Effector memory CD8-positive, alpha-beta T cell (primary cell): ENCODE results near the gene TUBGCP5.
"Not testable (repeated sequence)": the region's sequence is repeated elsewhere in the genome, so short reads cannot be mapped to it uniquely, and the experiment has no call there.

Experiments
- ATAC-seq: fragments of 150-1000 bp; cut with Tn5 transposase; replicated peaks from 2 replicates; pipeline ENCODE4 v1.10.0; 2021; ENCODE audit warnings: mild to moderate bottlenecking, moderate library complexity
- DNase-seq, 3 experiments: peaks; one replicate each; pipeline ENCODE4 v3.0.0; 2021
- H3K27ac Mint-ChIP-seq, 2 donors: one replicate each; pipeline ENCODE4 v1.8.0; 2022; ENCODE audit warnings: mild to moderate bottlenecking in 2 of 2, mixed read lengths in 2 of 2, moderate library complexity in 2 of 2
- H3K27me3 Mint-ChIP-seq, 2 donors: one replicate each; pipeline ENCODE4 v1.8.0; 2022; ENCODE audit warnings: mixed read lengths in 2 of 2
- H3K36me3 Mint-ChIP-seq: one replicate; pipeline ENCODE4 v1.8.0; 2022; ENCODE audit warnings: mild to moderate bottlenecking, moderate library complexity, mixed read lengths; ENCODE audit not compliant: insufficient read depth
- H3K4me1 Mint-ChIP-seq, 2 donors: one replicate each; pipeline ENCODE4 v1.8.0; 2022; ENCODE audit warnings: low read depth in 2 of 2, mixed read lengths in 2 of 2
- H3K4me3 Mint-ChIP-seq, 2 donors: one replicate each; pipeline ENCODE4 v1.8.0; 2022; ENCODE audit warnings: mild to moderate bottlenecking in 2 of 2, mixed read lengths in 2 of 2, moderate library complexity in 2 of 2
- H3K9me3 Mint-ChIP-seq, 2 donors: one replicate each; pipeline ENCODE4 v1.8.0; 2022; ENCODE audit warnings: mixed read lengths in 2 of 2

TUBGCP5 gene

GRCh38 chr15:23022156-23022555, 17.2 kb downstream of the TUBGCP5 start:
- Mint-ChIP-seq H3K36me3 (peaks cover 87% of the 10 kb centered on the region), H3K27ac (no peak overlapping the region), H3K4me1 (no peaks in the 10 kb centered on the region), H3K4me3 (no peak overlapping the region), H3K27me3 (no peaks in the 10 kb centered on the region), H3K9me3 (no peaks in the 10 kb centered on the region)
- ATAC-seq (no peak), DNase-seq (no peak)

- no peaks in the 10 kb centered on the region for H3K9me3 Mint-ChIP-seq
- H3K27ac Mint-ChIP-seq = no peak overlapping the region
- H3K4me1 Mint-ChIP-seq = peaks cover 0 to 5% of the 10 kb centered on the region in 2 donors
- no peaks in the 10 kb centered on the region for H3K27me3 Mint-ChIP-seq
- ATAC-seq = no peak
- no peak for DNase-seq
- H3K36me3 Mint-ChIP-seq = peaks cover 57% of the 10 kb centered on the region
- H3K4me3 Mint-ChIP-seq = no peak overlapping the region
These were observed 24.9 kb downstream of the TUBGCP5 start for GRCh38 chr15:23014394-23015000.

- H3K27ac Mint-ChIP-seq = no peak overlapping the region
- DNase-seq (no peak), ATAC-seq (no peak)
- no peak overlapping the region for H3K4me3 Mint-ChIP-seq
- peaks cover 0 to 5% of the 10 kb centered on the region in 2 donors for H3K4me1 Mint-ChIP-seq
- no peaks in the 10 kb centered on the region for H3K9me3 Mint-ChIP-seq
- peaks cover 57% of the 10 kb centered on the region for H3K36me3 Mint-ChIP-seq
- H3K27me3 Mint-ChIP-seq = no peaks in the 10 kb centered on the region
These were observed 25.7 kb downstream of the TUBGCP5 start for GRCh38 chr15:23013681-23014080.

GRCh38 chr15:23012616-23013015, 26.8 kb downstream of the TUBGCP5 start:
- H3K9me3 Mint-ChIP-seq, H3K27me3 Mint-ChIP-seq, ATAC-seq, H3K4me3 Mint-ChIP-seq, H3K4me1 Mint-ChIP-seq, DNase-seq: not testable (repeated sequence)
- Mint-ChIP-seq H3K36me3 (peaks cover 58% of the 10 kb centered on the region), H3K27ac (peak overlapping the region in 1 of 2 donors; percentile 70)

GRCh38 chr15:23003736-23004135, 35.6 kb downstream of the TUBGCP5 start:
- Mint-ChIP-seq H3K9me3 (no peaks in the 10 kb centered on the region), H3K27me3 (no peaks in the 10 kb centered on the region), H3K36me3 (peaks cover 68% of the 10 kb centered on the region), H3K4me1 (peaks cover 0 to 5% of the 10 kb centered on the region in 2 donors), H3K4me3 (no peak overlapping the region), H3K27ac (no peak overlapping the region)
- DNase-seq (no peak), ATAC-seq (no peak)

GRCh38 chr15:23002920-23003319, 36.4 kb downstream of the TUBGCP5 start:
- Mint-ChIP-seq H3K4me3 (no peak overlapping the region), H3K9me3 (no peaks in the 10 kb centered on the region), H3K4me1 (peaks cover 0 to 5% of the 10 kb centered on the region in 2 donors), H3K27me3 (no peaks in the 10 kb centered on the region), H3K27ac (no peak overlapping the region), H3K36me3 (peaks cover 60% of the 10 kb centered on the region)
- ATAC-seq (no peak), DNase-seq (no peak)

- DNase-seq (no peak), ATAC-seq (no peak)
- H3K4me1 Mint-ChIP-seq = no peaks in the 10 kb centered on the region
- H3K9me3 Mint-ChIP-seq = no peaks in the 10 kb centered on the region
- H3K4me3 Mint-ChIP-seq = no peak overlapping the region
- peaks cover 14% of the 10 kb centered on the region for H3K36me3 Mint-ChIP-seq
- no peaks in the 10 kb centered on the region for H3K27me3 Mint-ChIP-seq
- no peak overlapping the region for H3K27ac Mint-ChIP-seq
These were observed 43.6 kb downstream of the TUBGCP5 start for GRCh38 chr15:22995795-22996194.

GRCh38 chr15:22992024-22992326, 47.4 kb downstream of the TUBGCP5 start:
- H3K4me3 Mint-ChIP-seq = no peak overlapping the region
- H3K27me3 Mint-ChIP-seq = no peaks in the 10 kb centered on the region
- DNase-seq (no peak), ATAC-seq (no peak)
- no peaks in the 10 kb centered on the region for H3K4me1 Mint-ChIP-seq
- H3K36me3 Mint-ChIP-seq = peaks cover 7% of the 10 kb centered on the region
- H3K27ac Mint-ChIP-seq = no peak overlapping the region
- H3K9me3 Mint-ChIP-seq = no peaks in the 10 kb centered on the region

- DNase-seq = no peak
- H3K4me3 Mint-ChIP-seq = no peak overlapping the region
- peaks cover 4% of the 10 kb centered on the region for H3K36me3 Mint-ChIP-seq
- H3K4me1 Mint-ChIP-seq = no peaks in the 10 kb centered on the region
- H3K27ac Mint-ChIP-seq = peak overlapping the region in 1 of 2 donors; percentile 17
- no peaks in the 10 kb centered on the region for H3K9me3 Mint-ChIP-seq
- no peaks in the 10 kb centered on the region for H3K27me3 Mint-ChIP-seq
- no peak for ATAC-seq
These were observed 49.5 kb downstream of the TUBGCP5 start for GRCh38 chr15:22989576-22990477.

GRCh38 chr15:22988811-22989210, 50.6 kb downstream of the TUBGCP5 start:
- H3K9me3 Mint-ChIP-seq = no peaks in the 10 kb centered on the region
- ATAC-seq (no peak), DNase-seq (no peak)
- no peak overlapping the region for H3K27ac Mint-ChIP-seq
- peaks cover 3% of the 10 kb centered on the region for H3K36me3 Mint-ChIP-seq
- no peaks in the 10 kb centered on the region for H3K27me3 Mint-ChIP-seq
- no peak overlapping the region for H3K4me3 Mint-ChIP-seq
- H3K4me1 Mint-ChIP-seq = no peaks in the 10 kb centered on the region

- not testable (repeated sequence) for DNase-seq, H3K9me3 Mint-ChIP-seq, H3K27ac Mint-ChIP-seq, ATAC-seq, H3K36me3 Mint-ChIP-seq
- H3K27me3 Mint-ChIP-seq = peaks cover 16 to 18% of the 10 kb centered on the region in 2 donors
- peaks cover 12 to 14% of the 10 kb centered on the region in 2 donors for H3K4me1 Mint-ChIP-seq
- H3K4me3 Mint-ChIP-seq = peak overlapping the region in 1 of 2 donors; percentile 73
These were observed 57.4 kb downstream of the TUBGCP5 start for GRCh38 chr15:22981931-22982330.

- H3K4me3 Mint-ChIP-seq = peak overlapping the region; percentile 56 to 73
- peaks cover 3% of the 10 kb centered on the region for H3K36me3 Mint-ChIP-seq
- no peaks in the 10 kb centered on the region for H3K9me3 Mint-ChIP-seq
- ATAC-seq (no peak), DNase-seq (no peak)
- H3K4me1 Mint-ChIP-seq = peaks cover 12 to 14% of the 10 kb centered on the region in 2 donors
- H3K27me3 Mint-ChIP-seq = peaks cover 18 to 20% of the 10 kb centered on the region in 2 donors
- H3K27ac Mint-ChIP-seq = no peak overlapping the region
These were observed 58.1 kb downstream of the TUBGCP5 start for GRCh38 chr15:22981051-22981840.

- peaks cover 18 to 21% of the 10 kb centered on the region in 2 donors for H3K27me3 Mint-ChIP-seq
These were observed 58.9 kb downstream of the TUBGCP5 start, which contains the start of gene CYFIP1 for GRCh38 chr15:22980189-22981050. Gene CYFIP1, minus strand, starts transcription at chr15:22980368. Its CDS starts 33,083 bp downstream, at chr15:22947285.

More at GRCh38 chr15:22980189-22981050, 58.9 kb downstream of the TUBGCP5 start, which contains the start of gene CYFIP1:
- Mint-ChIP-seq H3K27ac (peak within 1 kb of the TSS in 1 of 2 donors; percentile 68), H3K4me3 (peak within 1 kb of the TSS; percentile 84 to 90), H3K4me1 (peaks cover 12 to 14% of the 10 kb centered on the region in 2 donors), H3K36me3 (peaks cover 3% of the 10 kb centered on the region), H3K9me3 (no peaks in the 10 kb centered on the region)
- ATAC-seq (peak; percentile 50), DNase-seq (no peak)
